GDM1 (cell line): ENCODE data around the gene TCAF1.

Experiments
- DNase-seq: peaks from one replicate; lab custom pipeline; 2025; lab: John Stamatoyannopoulos, UW

The TCAF1 gene

GRCh38 chr7:143901668-143902331, at the start of gene TCAF1:
Gene TCAF1 (minus strand): TSS chr7:143902176. CDS start chr7:143876608, 25,568 bp downstream.
- DNase-seq: peak; percentile 91

- DNase-seq: no peak
Observed at GRCh38 chr7:143948733-143949132, 46.8 kb upstream of the TCAF1 start.

- no peak for DNase-seq
Observed at GRCh38 chr7:143947111-143947510, 45.1 kb upstream of the TCAF1 start.

- no peak for DNase-seq
Observed at GRCh38 chr7:143945423-143945822, 43.4 kb upstream of the TCAF1 start.

- DNase-seq: no peak
Observed at GRCh38 chr7:143938379-143939243, 36.6 kb upstream of the TCAF1 start.

- DNase-seq: no peak
Observed at GRCh38 chr7:143936087-143937009, 34.4 kb upstream of the TCAF1 start.

- DNase-seq: no peak
Observed at GRCh38 chr7:143934526-143935325, 32.8 kb upstream of the TCAF1 start, which contains the start of gene OR2F2. Gene OR2F2 (plus strand): TSS chr7:143935233. CDS start chr7:143935233, 0 bp downstream.

GRCh38 chr7:143931739-143932138, 29.8 kb upstream of the TCAF1 start:
- no peak for DNase-seq

GRCh38 chr7:143929224-143929920, 27.4 kb upstream of the TCAF1 start:
- no peak for DNase-seq

- no peak for DNase-seq
Observed at GRCh38 chr7:143924851-143925250, 22.9 kb upstream of the TCAF1 start.

GRCh38 chr7:143914938-143915652, 13.1 kb upstream of the TCAF1 start:
- no peak for DNase-seq

- DNase-seq: no peak
Observed at GRCh38 chr7:143913945-143914615, 12.1 kb upstream of the TCAF1 start.

GRCh38 chr7:143910473-143911248, 8.7 kb upstream of the TCAF1 start:
- DNase-seq: no peak

- no peak for DNase-seq
Observed at GRCh38 chr7:143909863-143910262, 7.9 kb upstream of the TCAF1 start.

GRCh38 chr7:143908120-143908519, 6.1 kb upstream of the TCAF1 start:
- DNase-seq: no peak

- no peak for DNase-seq
Observed at GRCh38 chr7:143906895-143907294, 4.9 kb upstream of the TCAF1 start.

GRCh38 chr7:143906151-143906550, 4.2 kb upstream of the TCAF1 start:
- DNase-seq: no peak

GRCh38 chr7:143905509-143905908, 3.5 kb upstream of the TCAF1 start:
- no peak for DNase-seq
